GM12878 (cell line): ENCODE data around the gene ARR3. TPM values are rescaled to one million over a fixed set of nuclear protein-coding genes. Genes with fewer than 3 reads are reported as not detected.

ENCODE experiments used
- ATAC-seq: fragments of 200-7000 bp; cut with Tn5 transposase; 3 replicates; pipeline ENCODE4 v1.9.1; 2020; ENCODE audit warnings: mild to moderate bottlenecking, moderate library complexity
- BruUV-seq: library from RNA; stranded (reverse); fragments of 400-500 nt; replicated peaks from 2 replicates; lab custom pipeline; 2021; lab: Mats Ljungman, UMichigan
- CTCF ChIA-PET: fragments of 300-600 bp; sonication (Branson Sonifier 250); formaldehyde crosslinking; extraction: SDS; loops from one replicate; lab custom pipeline; 2021; ENCODE audit warnings: inconsistent platforms; lab: Yijun Ruan, JAX
- POLR2A ChIA-PET: fragments of 350-600 bp; formaldehyde crosslinking; extraction: SDS; loops from one replicate; lab custom pipeline; 2021; ENCODE audit warnings: inconsistent platforms; lab: Charles Lee
- RAD21 ChIA-PET: fragments of 300-600 bp; sonication (Branson Sonifier 250); formaldehyde crosslinking; loops from one replicate; lab custom pipeline; 2023; ENCODE audit warnings: antibody characterized with exemption; ENCODE audit not compliant: unreplicated experiment; lab: Charles Lee
- SMC1A ChIA-PET: fragments of 300-600 bp; sonication (Branson Sonifier 250); formaldehyde crosslinking; loops from one replicate; lab custom pipeline; 2023; ENCODE audit not compliant: unreplicated experiment, uncharacterized antibody; lab: Charles Lee
- DNase-seq: peaks from one replicate; pipeline ENCODE4 v3.0.0-alpha.2; 2011; ENCODE audit warnings: low read depth, low spot score
- FAIRE-seq: peaks from 3 replicates; lab custom pipeline; 2011; peaks lifted over from hg19 to GRCh38; lab: Jason Lieb, UNC
- H2AFZ ChIP-seq: 2 replicates; pipeline ENCODE4 v1.6.0; 2011; ENCODE audit warnings: low read depth, low read length, control low read depth; ENCODE audit not compliant: control insufficient read depth
- H3K27ac ChIP-seq: 2 replicates; pipeline ENCODE4 v1.5.1; 2011; ENCODE audit warnings: control low read depth; ENCODE audit not compliant: control insufficient read depth, insufficient read depth
- H3K27me3 ChIP-seq, 2 experiments: replicated peaks in 1 of 2; 2 replicates each; pipeline versions ENCODE4 v1.6.0 to v1.6.1; 2011; ENCODE audit warnings: low read length in 1 of 2; ENCODE audit not compliant: control insufficient read depth in 2 of 2, insufficient read depth in 2 of 2
- H3K36me3 ChIP-seq, 2 experiments: 2 replicates each; pipeline ENCODE4 v1.5.1; 2011; ENCODE audit warnings: low read length in 1 of 2; ENCODE audit not compliant: control insufficient read depth in 2 of 2, insufficient read depth in 2 of 2
- H3K4me1 ChIP-seq: 2 replicates; pipeline ENCODE4 v1.6.1; 2011; ENCODE audit warnings: mild to moderate bottlenecking, low read length, moderate library complexity, mixed read lengths; ENCODE audit not compliant: control insufficient read depth, insufficient read depth
- H3K4me2 ChIP-seq: 2 replicates; pipeline ENCODE4 v1.6.0; 2011; ENCODE audit warnings: control low read depth; ENCODE audit not compliant: control insufficient read depth, insufficient read depth
- H3K4me3 ChIP-seq: fragments of 200-600 bp; sonication (generic); 2 replicates; pipeline ENCODE4 v1.5.1; 2016
- H3K79me2 ChIP-seq: 2 replicates; pipeline ENCODE4 v1.6.0; 2011; ENCODE audit warnings: low read length; ENCODE audit not compliant: control insufficient read depth, insufficient read depth
- H3K9ac ChIP-seq: 2 replicates; pipeline ENCODE4 v1.8.0; 2011; ENCODE audit warnings: low read length, control low read depth, mixed read lengths; ENCODE audit not compliant: control insufficient read depth, insufficient read depth
- H3K9me3 ChIP-seq: replicated peaks from 3 replicates; pipeline ENCODE4 v1.5.1; 2011; ENCODE audit warnings: mild to moderate bottlenecking, low read length; ENCODE audit not compliant: control insufficient read depth, insufficient read depth
- H4K20me1 ChIP-seq: 2 replicates; pipeline ENCODE4 v1.6.0; 2011; ENCODE audit not compliant: control insufficient read depth, insufficient read depth
- ASH2L ChIP-seq: fragments of 300-600, 200-600 bp; sonication (generic); IDR thresholded peaks from 2 replicates; pipeline ENCODE4 v1.6.1; 2017; ENCODE audit warnings: low read depth, mild to moderate bottlenecking, borderline replicate concordance
- ATF7 ChIP-seq: fragments of 450-650 bp; IDR thresholded peaks from 2 replicates; pipeline ENCODE4 v1.6.1; 2016; ENCODE audit warnings: low read depth, mild to moderate bottlenecking
- BMI1 ChIP-seq: fragments of 450-650 bp; IDR thresholded peaks from 2 replicates; pipeline ENCODE4 v1.6.1; 2016; ENCODE audit warnings: mild to moderate bottlenecking, moderate library complexity, borderline replicate concordance
- CHD2 ChIP-seq: IDR thresholded peaks from 2 replicates; pipeline ENCODE4 v1.6.1; 2011; ENCODE audit warnings: low read depth, low read length, improper control_type of control experiment, borderline replicate concordance
- EZH2 ChIP-seq: IDR thresholded peaks from 2 replicates; pipeline ENCODE4 v1.6.1; 2012; ENCODE audit warnings: low read depth, mild to moderate bottlenecking, control low read depth, inconsistent platforms, low read length, borderline replicate concordance; ENCODE audit not compliant: control insufficient read depth
- FOXM1 ChIP-seq: IDR thresholded peaks from 2 replicates; pipeline ENCODE4 v1.6.1; 2012; ENCODE audit warnings: low read depth, mild to moderate bottlenecking, inconsistent platforms, low read length, moderate library complexity
- HCFC1 ChIP-seq: fragments of 150-350 bp; IDR thresholded peaks from 2 replicates; pipeline ENCODE4 v1.6.1; 2014; ENCODE audit warnings: low read length
- MEF2B ChIP-seq: fragments of 450-650 bp; IDR thresholded peaks from 2 replicates; pipeline ENCODE4 v1.6.1; 2018; ENCODE audit warnings: mild to moderate bottlenecking, moderate library complexity; ENCODE audit not compliant: partially characterized antibody, poor library complexity, severe bottlenecking
- NR2F1 ChIP-seq: fragments of 450-650 bp; conservative IDR thresholded peaks from 2 replicates; pipeline ENCODE4 v1.6.1; 2017; ENCODE audit warnings: mild to moderate bottlenecking
- TARDBP ChIP-seq: IDR thresholded peaks from 2 replicates; pipeline ENCODE4 v1.6.1; 2016; ENCODE audit warnings: borderline replicate concordance
- TCF3 ChIP-seq: IDR thresholded peaks from 2 replicates; pipeline ENCODE4 v1.6.1; 2012; ENCODE audit warnings: low read depth, mild to moderate bottlenecking, low read length, borderline replicate concordance; ENCODE audit not compliant: insufficient read depth
- ZBTB4 ChIP-seq: fragments of 450-650 bp; formaldehyde crosslinking; IDR thresholded peaks from 2 replicates; pipeline ENCODE4 v1.4.0; 2022; ENCODE audit warnings: mild to moderate bottlenecking, moderate library complexity
- WGBS: methylation state at CpG from one replicate; pipeline ENCODE4 v1.1.6; 2016; ENCODE audit warnings: low lambda C conversion rate; ENCODE audit not compliant: insufficient replicate concordance, insufficient coverage; ENCODE audit errors: missing lambda C conversion rate; 5-methylcytosine and 5-hydroxymethylcytosine counted together
- in situ Hi-C: fragments of 300-500 bp; cut with MboI; formaldehyde crosslinking; loops from 9 replicates; pipeline ENCODE4 v1.14.3; 2018; ENCODE audit warnings: mixed read lengths
- intact Hi-C: fragments of 100-400 bp; cut with micrococcal nuclease; formaldehyde crosslinking; loops from one replicate; pipeline ENCODE4 v1.14.2; 2022; ENCODE audit not compliant: unreplicated experiment
- polyA plus RNA-seq, 11 experiments: library from polyadenylated mRNA; depleted of rRNA in 4 of 11; unstranded in 6 of 11; stranded (reverse) in 5 of 11; fragments of >200 nt; fragmentation: Nextera tagmentation in 4 of 11; fragmentation: Illumina TruSeq in 1 of 11; extraction: Ambion mirVana in 4 of 11; extraction: Trizol in 1 of 11; gene quantifications; 1 replicate in 1 of 11; 2 replicates in 10 of 11; pipeline versions ENCODE4 v1.2.1 to v1.2.3, GENCODE V29; 2011 to 2016; ENCODE audit warnings: inconsistent platforms in 2 of 11, missing spikeins in 2 of 11, low read depth in 1 of 11
- total RNA-seq, 4 experiments: library from RNA; depleted of rRNA in 3 of 4; stranded (reverse); fragments of >200 nt in 3 of 4; fragmentation: Illumina TruSeq in 1 of 4; extraction: Trizol in 1 of 4; gene quantifications; 2 replicates each; pipeline versions ENCODE4 v1.2.1 to v1.2.3, GENCODE V29; 2013 to 2021
- TF ChIP-seq, protein P1 (sequence below): fragments of 450-650 bp; IDR thresholded peaks from 2 replicates; pipeline ENCODE4 v1.6.1; 2017; ENCODE audit warnings: low read depth, mild to moderate bottlenecking, moderate library complexity

Gene ARR3
- total and polyA plus RNA-seq, 10 of the 15 experiments (the other 5 are each of a cell fraction or from before 2014, with no cell fraction given) = not detected

GRCh38 chrX:70244881-70245280 is 23.3 kb upstream of the ARR3 start (continued):
- no peak for TF ChIP-seq TCF3
- no peak for TF ChIP-seq BMI1
- no peak for TF ChIP-seq NR2F1
- TF ChIP-seq FOXM1 = no peak
- TF ChIP-seq EZH2 = no peak

DNA sequence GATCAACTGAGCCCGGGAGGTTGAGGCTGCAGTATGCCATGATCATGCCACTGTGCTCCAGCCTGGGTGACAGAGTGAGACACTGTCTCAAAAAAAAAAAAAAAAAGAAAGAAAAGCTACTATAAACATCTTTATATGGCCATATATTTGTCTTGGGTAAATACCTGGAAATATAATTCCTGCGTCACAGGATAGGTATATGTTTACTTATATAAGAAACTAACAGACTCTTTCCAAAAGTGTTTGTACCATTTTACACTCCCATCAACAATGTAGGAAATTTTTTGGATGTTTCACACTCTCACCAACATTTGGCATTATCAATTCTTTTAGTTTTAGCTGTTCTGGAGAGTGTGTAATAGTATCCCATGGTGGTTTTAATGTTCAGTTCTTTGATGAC is 20.9 kb upstream of the ARR3 start:
- H3K36me3 ChIP-seq = no peaks in the 10 kb centered on the region
- CTCF ChIA-PET = no interaction called here
- H3K27me3 ChIP-seq = no peaks in the 10 kb centered on the region
- in situ Hi-C loops = no loop called here
- RAD21 ChIA-PET = no interaction called here
- TF ChIP-seq ATF7 = no peak
- no peak for TF ChIP-seq TARDBP
- TF ChIP-seq, protein P1, sequence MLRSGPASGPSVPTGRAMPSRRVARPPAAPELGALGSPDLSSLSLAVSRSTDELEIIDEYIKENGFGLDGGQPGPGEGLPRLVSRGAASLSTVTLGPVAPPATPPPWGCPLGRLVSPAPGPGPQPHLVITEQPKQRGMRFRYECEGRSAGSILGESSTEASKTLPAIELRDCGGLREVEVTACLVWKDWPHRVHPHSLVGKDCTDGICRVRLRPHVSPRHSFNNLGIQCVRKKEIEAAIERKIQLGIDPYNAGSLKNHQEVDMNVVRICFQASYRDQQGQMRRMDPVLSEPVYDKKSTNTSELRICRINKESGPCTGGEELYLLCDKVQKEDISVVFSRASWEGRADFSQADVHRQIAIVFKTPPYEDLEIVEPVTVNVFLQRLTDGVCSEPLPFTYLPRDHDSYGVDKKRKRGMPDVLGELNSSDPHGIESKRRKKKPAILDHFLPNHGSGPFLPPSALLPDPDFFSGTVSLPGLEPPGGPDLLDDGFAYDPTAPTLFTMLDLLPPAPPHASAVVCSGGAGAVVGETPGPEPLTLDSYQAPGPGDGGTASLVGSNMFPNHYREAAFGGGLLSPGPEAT = no peak
- no peak for TF ChIP-seq ASH2L
- no peak for TF ChIP-seq HCFC1
- no peak for TF ChIP-seq CHD2
- TF ChIP-seq MEF2B = no peak
- TF ChIP-seq ZBTB4 (CRISPR knock-in tag) = no peak
- BruUV-seq = no TSS peak
- H3K4me1 ChIP-seq = no peaks in the 10 kb centered on the region
- H3K4me3 ChIP-seq = no peak overlapping the region
- SMC1A ChIA-PET = no interaction called here
- no peaks in the 10 kb centered on the region for H3K9me3 ChIP-seq
- H3K9ac ChIP-seq = no peak overlapping the region
- ATAC-seq = no peak
- POLR2A ChIA-PET = no interaction called here
- intact Hi-C loops = no loop called here
- FAIRE-seq = no peak
- no peak for DNase-seq
- H3K27ac ChIP-seq = no peak overlapping the region
- H2AFZ ChIP-seq = no peak overlapping the region
- no peaks in the 10 kb centered on the region for H4K20me1 ChIP-seq
- H3K4me2 ChIP-seq = no peak overlapping the region
- H3K79me2 ChIP-seq = no peaks in the 10 kb centered on the region
- WGBS = 100% methylated on average over 1 of the region's 2 CpGs
